A673 (cell line): ENCODE results near the gene ACOX3. TPM values are rescaled to one million over a fixed set of nuclear protein-coding genes. Genes with fewer than 3 reads are reported as not detected.

Source experiments
- BruUV-seq: library from RNA; stranded (reverse); fragments of 400-500 nt; replicated peaks from 2 replicates; lab custom pipeline; 2021; lab: Mats Ljungman, UMichigan
- CTCF ChIA-PET: fragments of 300-600 bp; sonication (Branson Sonifier 250); formaldehyde crosslinking; loops from one replicate; lab custom pipeline; 2022; ENCODE audit warnings: antibody characterized with exemption; lab: Charles Lee
- POLR2A ChIA-PET: fragments of 300-600 bp; sonication (Branson Sonifier 250); formaldehyde crosslinking; loops from one replicate; lab custom pipeline; 2022; ENCODE audit warnings: antibody characterized with exemption; ENCODE audit not compliant: low non-redundant PET; lab: Charles Lee
- DNase-seq: peaks from one replicate; pipeline ENCODE4 v3.0.0-alpha.2; 2015; ENCODE audit warnings: low spot score
- H3K27ac ChIP-seq: fragments of 200-600 bp; sonication (generic); 2 replicates; pipeline ENCODE4 v1.5.1; 2016; ENCODE audit warnings: mixed run types, low read depth, mild to moderate bottlenecking, mixed read lengths, antibody characterized with exemption, low read length; ENCODE audit not compliant: poor library complexity, severe bottlenecking
- H3K27me3 ChIP-seq: fragments of 200-600 bp; sonication (generic); replicated peaks from 2 replicates; pipeline ENCODE4 v1.6.1; 2017; ENCODE audit warnings: mixed run types, low read depth, mild to moderate bottlenecking, mixed read lengths, antibody characterized with exemption, low read length; ENCODE audit not compliant: insufficient read depth, poor library complexity
- H3K36me3 ChIP-seq: fragments of 200-600 bp; sonication (generic); 2 replicates; pipeline ENCODE4 v1.6.1; 2016; ENCODE audit warnings: mixed run types, mild to moderate bottlenecking, mixed read lengths, antibody characterized with exemption, low read length; ENCODE audit not compliant: insufficient read depth, poor library complexity, severe bottlenecking
- H3K4me1 ChIP-seq: fragments of 200-600 bp; sonication (generic); 2 replicates; pipeline ENCODE4 v1.6.1; 2017; ENCODE audit warnings: mixed run types, mild to moderate bottlenecking, mixed read lengths, antibody characterized with exemption, low read length; ENCODE audit not compliant: insufficient read depth, poor library complexity, severe bottlenecking
- H3K4me3 ChIP-seq: fragments of 200-600 bp; sonication (generic); 2 replicates; pipeline ENCODE4 v1.5.1; 2016; ENCODE audit warnings: low read depth, mixed run types, mild to moderate bottlenecking, mixed read lengths, low read length; ENCODE audit not compliant: poor library complexity, severe bottlenecking
- H3K9me3 ChIP-seq: fragments of 200-600 bp; sonication (generic); 2 replicates; pipeline ENCODE4 v1.6.1; 2016; ENCODE audit warnings: mixed run types, low read depth, mild to moderate bottlenecking, mixed read lengths, antibody characterized with exemption, low read length; ENCODE audit not compliant: poor library complexity, severe bottlenecking
- CTCF ChIP-seq: fragments of 300-800, 200-600 bp; sonication (generic); conservative IDR thresholded peaks from 2 replicates; pipeline ENCODE4 v1.5.1; 2017; ENCODE audit warnings: low read depth, mild to moderate bottlenecking, antibody characterized with exemption, low read length, moderate library complexity, mixed read lengths
- EZH2 ChIP-seq: fragments of 200-600 bp; sonication (generic); IDR thresholded peaks from 2 replicates; pipeline ENCODE4 v1.6.1; 2017; ENCODE audit warnings: borderline replicate concordance, low read depth, mild to moderate bottlenecking, mixed read lengths, antibody characterized with exemption, low read length; ENCODE audit not compliant: poor library complexity, severe bottlenecking
- intact Hi-C: fragments of 100-400 bp; cut with micrococcal nuclease; formaldehyde crosslinking; loops from one replicate; pipeline ENCODE4 v1.10.0; 2022; ENCODE audit not compliant: unreplicated experiment
- total RNA-seq: library from RNA; stranded (reverse); gene quantifications from 2 replicates; pipeline ENCODE4 v1.2.3, GENCODE V29; 2021

Gene ACOX3
- total RNA-seq, 1 experiment from 2014 or later, result 14.3 TPM

GRCh38 chr4:8402640-8403039, 37.9 kb downstream of the ACOX3 start:
- H3K4me3 ChIP-seq, result no peak overlapping the region
- no peaks in the 10 kb centered on the region for H3K36me3 ChIP-seq
- no peaks in the 10 kb centered on the region for H3K27me3 ChIP-seq
- TF ChIP-seq EZH2, result no peak
- TF ChIP-seq CTCF, result no peak
- intact Hi-C loops, result loop anchor here (1.0 to 10.0 kb wide), 3 partner anchors 128 to 226 kb away; no protein-coding TSS in a partner anchor
- no peaks in the 10 kb centered on the region for H3K4me1 ChIP-seq
- no peak for DNase-seq
- H3K9me3 ChIP-seq, result no peaks in the 10 kb centered on the region
- CTCF ChIA-PET, result interaction anchor here (0.6 to 1.9 kb wide), 5 partner anchors 23 to 226 kb away, joined by 3 to 11 read pairs (median 3); no protein-coding TSS in a partner anchor
- peak overlapping the region; percentile 30 for H3K27ac ChIP-seq
- no TSS peak for BruUV-seq
- POLR2A ChIA-PET, result no interaction called here

DNA sequence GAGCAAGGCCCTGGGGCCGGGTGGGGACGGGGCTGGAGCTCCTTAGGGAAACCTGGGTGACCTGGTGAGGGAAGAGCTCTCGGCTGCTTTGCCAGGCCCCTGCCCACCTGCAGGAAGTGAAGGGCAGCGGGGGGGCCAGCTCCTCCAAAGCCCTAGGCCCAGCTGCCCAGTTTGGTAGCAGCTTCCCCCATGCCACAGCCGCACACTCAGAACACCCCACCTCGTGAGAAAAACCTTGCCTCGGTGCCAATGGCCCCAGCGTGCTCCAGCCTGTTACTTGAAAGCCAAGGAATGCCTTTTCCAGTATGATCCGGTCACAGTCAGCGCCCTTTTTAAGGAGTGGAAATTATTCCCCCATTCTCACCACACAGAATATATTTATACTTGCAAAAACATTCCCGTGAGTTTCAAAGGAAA, 38.3 kb downstream of the ACOX3 start:
- no peaks in the 10 kb centered on the region for H3K27me3 ChIP-seq
- no peak for TF ChIP-seq EZH2
- TF ChIP-seq CTCF, result no peak
- H3K36me3 ChIP-seq, result no peaks in the 10 kb centered on the region
- no peaks in the 10 kb centered on the region for H3K9me3 ChIP-seq
- H3K27ac ChIP-seq, result peak overlapping the region; percentile 30
- BruUV-seq, result no TSS peak
- H3K4me1 ChIP-seq, result no peaks in the 10 kb centered on the region
- DNase-seq, result no peak
- intact Hi-C loops, result loop anchor here (2.0 to 10.0 kb wide), 2 partner anchors 127 to 225 kb away; no protein-coding TSS in a partner anchor
- ChIA-PET CTCF (interaction anchor here (0.7 to 1.9 kb wide), 3 partner anchors 135 to 225 kb away, joined by 3 to 11 read pairs (median 7); no protein-coding TSS in a partner anchor), POLR2A (no interaction called here)
- no peak overlapping the region for H3K4me3 ChIP-seq

GRCh38 chr4:8401665-8402064, 38.9 kb downstream of the ACOX3 start:
- Histone ChIP-seq H3K9me3 (no peaks in the 10 kb centered on the region), H3K27ac (peak overlapping the region; percentile 30), H3K4me3 (no peak overlapping the region), H3K4me1 (no peaks in the 10 kb centered on the region), H3K36me3 (no peaks in the 10 kb centered on the region), H3K27me3 (no peaks in the 10 kb centered on the region)
- no peak for TF ChIP-seq EZH2
- no peak for TF ChIP-seq CTCF
- intact Hi-C loops, result loop anchor here (2.0 to 10.0 kb wide), 2 partner anchors 127 to 225 kb away; no protein-coding TSS in a partner anchor
- CTCF ChIA-PET, result interaction anchor here (1.9 kb wide), 1 partner anchor 225 kb away, joined by 7 read pairs; no protein-coding TSS in a partner anchor
- no peak for DNase-seq
- POLR2A ChIA-PET, result no interaction called here
- no TSS peak for BruUV-seq
